ENCODE results near the gene ACO2.

Gene ACO2

GRCh38 chr22:41532908-41533825 lies 64.2 kb downstream of the ACO2 start:
- H3K27ac Mint-ChIP-seq = peak overlapping the region; percentile 55
- peaks cover 42% of the 10 kb centered on the region for H3K36me3 Mint-ChIP-seq
- H3K4me3 Mint-ChIP-seq = no peak overlapping the region
- no peaks in the 10 kb centered on the region for H3K9me3 Mint-ChIP-seq
- H3K4me1 Mint-ChIP-seq = peaks cover 20% of the 10 kb centered on the region
- no peaks in the 10 kb centered on the region for H3K27me3 Mint-ChIP-seq
- ATAC-seq = peak; percentile 79

DNA sequence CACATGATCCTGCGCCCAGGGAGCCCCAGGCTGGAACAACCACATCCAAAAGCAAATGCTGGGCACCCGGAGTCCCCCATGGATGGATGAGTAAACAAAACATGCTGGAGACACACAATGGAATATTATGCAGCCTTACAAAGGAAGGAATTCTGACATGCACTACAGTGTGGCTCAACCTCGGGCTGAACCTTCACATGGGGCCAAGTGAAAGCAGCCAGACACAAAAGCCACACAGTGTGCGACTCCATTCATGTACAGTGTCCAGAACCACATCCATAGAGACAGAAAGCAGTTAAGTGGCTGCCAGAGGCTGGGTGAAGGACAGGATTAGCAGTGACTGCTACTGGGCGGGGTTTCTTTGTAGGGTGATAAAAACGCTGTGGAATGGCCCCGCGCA lies 65.3 kb downstream of the ACO2 start:
- Mint-ChIP-seq H3K4me1 (peaks cover 17% of the 10 kb centered on the region), H3K36me3 (peaks cover 33% of the 10 kb centered on the region), H3K4me3 (no peak overlapping the region), H3K27ac (no peak overlapping the region), H3K27me3 (no peaks in the 10 kb centered on the region), H3K9me3 (no peaks in the 10 kb centered on the region)
- no peak for ATAC-seq

- peaks cover 34% of the 10 kb centered on the region for H3K36me3 Mint-ChIP-seq
- H3K27ac Mint-ChIP-seq = no peak overlapping the region
- peaks cover 22% of the 10 kb centered on the region for H3K4me1 Mint-ChIP-seq
- no peaks in the 10 kb centered on the region for H3K9me3 Mint-ChIP-seq
- H3K4me3 Mint-ChIP-seq = no peak overlapping the region
- no peak for ATAC-seq
- no peaks in the 10 kb centered on the region for H3K27me3 Mint-ChIP-seq
Observed at GRCh38 chr22:41535244-41535643, 66.3 kb downstream of the ACO2 start.

DNA sequence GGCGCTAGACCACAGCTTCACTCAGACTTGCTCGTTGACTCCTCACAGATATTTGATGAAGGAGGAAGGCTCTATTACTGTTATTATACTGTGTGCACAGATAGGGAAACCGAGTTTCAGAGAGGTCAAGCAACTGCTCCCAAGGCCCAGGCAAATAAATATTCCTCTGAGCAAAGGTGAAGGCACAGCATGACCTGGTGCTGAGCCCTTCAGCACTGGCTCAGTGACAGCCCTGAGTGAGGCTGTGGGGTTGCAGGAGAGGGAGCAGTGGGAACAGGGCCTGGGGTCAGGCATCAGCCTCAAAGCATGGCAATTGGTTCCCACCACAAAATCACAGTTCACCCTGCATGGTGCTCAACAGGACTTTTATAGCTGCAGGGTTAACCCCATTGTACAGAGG lies 68.3 kb downstream of the ACO2 start:
- peak overlapping the region; percentile 22 for H3K27ac Mint-ChIP-seq
- no peaks in the 10 kb centered on the region for H3K9me3 Mint-ChIP-seq
- ATAC-seq = no peak
- H3K4me3 Mint-ChIP-seq = no peak overlapping the region
- peaks cover 41% of the 10 kb centered on the region for H3K4me1 Mint-ChIP-seq
- no peaks in the 10 kb centered on the region for H3K27me3 Mint-ChIP-seq
- H3K36me3 Mint-ChIP-seq = peaks cover 28% of the 10 kb centered on the region

GRCh38 chr22:41538583-41538982 lies 69.7 kb downstream of the ACO2 start:
- H3K36me3 Mint-ChIP-seq = peaks cover 20% of the 10 kb centered on the region
- no peaks in the 10 kb centered on the region for H3K27me3 Mint-ChIP-seq
- H3K4me3 Mint-ChIP-seq = no peak overlapping the region
- no peak overlapping the region for H3K27ac Mint-ChIP-seq
- ATAC-seq = no peak
- no peaks in the 10 kb centered on the region for H3K9me3 Mint-ChIP-seq
- H3K4me1 Mint-ChIP-seq = peaks cover 44% of the 10 kb centered on the region

DNA sequence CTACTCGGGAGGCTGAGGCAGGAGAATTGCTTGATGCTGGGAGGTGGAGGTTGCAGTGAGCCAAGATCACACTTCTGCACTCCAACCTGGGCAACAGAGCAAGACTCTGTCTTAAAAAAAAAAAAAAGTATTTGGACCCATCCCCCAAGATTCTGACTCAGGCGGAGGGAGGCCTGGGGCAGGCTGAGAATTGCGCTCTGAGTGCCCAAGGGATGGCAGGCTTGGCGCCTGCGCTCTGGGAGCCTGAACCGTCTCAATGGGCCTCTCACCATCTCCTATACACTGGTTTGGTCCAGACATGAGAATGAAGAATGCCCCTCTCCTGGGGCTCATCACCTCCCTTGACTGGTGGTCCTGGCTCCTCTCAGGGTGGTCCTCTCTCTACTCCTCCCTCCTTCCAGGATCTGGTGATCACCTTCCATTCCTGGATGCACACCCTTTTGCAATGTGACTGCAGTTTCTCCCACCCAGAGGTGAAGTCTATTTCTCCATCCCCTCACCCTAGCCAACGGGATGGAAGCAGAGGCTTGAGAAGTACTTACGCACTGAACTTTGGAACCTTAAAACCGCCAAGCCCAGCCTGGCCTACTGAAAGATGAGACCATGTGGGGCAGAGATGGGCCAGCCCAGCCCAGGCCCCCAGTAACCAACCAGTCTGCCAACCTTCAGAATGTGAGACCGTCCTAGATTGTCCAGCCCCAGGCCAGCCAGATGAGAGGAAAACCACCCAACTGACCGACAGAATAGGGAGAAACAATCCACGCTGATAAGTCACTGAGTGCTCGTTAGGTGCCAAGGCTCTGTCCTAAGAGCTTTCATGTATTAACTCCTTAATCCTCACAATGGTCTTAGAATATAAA lies 70.5 kb downstream of the ACO2 start:
- H3K27me3 Mint-ChIP-seq = no peaks in the 10 kb centered on the region

DNA sequence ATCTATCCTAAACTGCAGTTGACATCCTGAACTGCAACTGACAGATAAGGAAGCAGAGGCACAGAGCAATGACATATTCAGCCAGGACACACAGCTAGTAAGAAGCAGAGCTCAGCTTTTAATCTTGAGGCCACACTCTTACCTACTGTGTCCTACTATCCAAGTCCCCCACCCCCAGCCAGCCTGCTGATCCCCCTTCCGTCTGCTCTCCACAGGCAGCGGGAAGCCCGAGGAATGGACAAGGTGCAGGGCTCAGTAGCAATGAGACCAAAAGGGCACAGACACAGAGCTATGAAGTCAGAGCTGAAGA lies 71.0 kb downstream of the ACO2 start:
- no peaks in the 10 kb centered on the region for H3K27me3 Mint-ChIP-seq
- H3K36me3 Mint-ChIP-seq = peaks cover 19% of the 10 kb centered on the region
- H3K4me3 Mint-ChIP-seq = no peak overlapping the region
- no peak overlapping the region for H3K27ac Mint-ChIP-seq
- H3K4me1 Mint-ChIP-seq = peaks cover 53% of the 10 kb centered on the region
- ATAC-seq = no peak
- no peaks in the 10 kb centered on the region for H3K9me3 Mint-ChIP-seq

More for the DNA sequence above, 70.5 kb downstream of the ACO2 start:
- ATAC-seq = no peak
- Mint-ChIP-seq H3K27ac (no peak overlapping the region), H3K4me1 (peaks cover 47% of the 10 kb centered on the region), H3K4me3 (no peak overlapping the region), H3K9me3 (no peaks in the 10 kb centered on the region), H3K36me3 (peaks cover 20% of the 10 kb centered on the region)

GRCh38 chr22:41540365-41540764 lies 71.4 kb downstream of the ACO2 start:
- no peak overlapping the region for H3K4me3 Mint-ChIP-seq
- no peak overlapping the region for H3K27ac Mint-ChIP-seq
- no peak for ATAC-seq
- peaks cover 15% of the 10 kb centered on the region for H3K36me3 Mint-ChIP-seq
- H3K4me1 Mint-ChIP-seq = peaks cover 53% of the 10 kb centered on the region
- H3K9me3 Mint-ChIP-seq = no peaks in the 10 kb centered on the region
- H3K27me3 Mint-ChIP-seq = no peaks in the 10 kb centered on the region

- Mint-ChIP-seq H3K27me3 (no peaks in the 10 kb centered on the region), H3K9me3 (no peaks in the 10 kb centered on the region), H3K4me1 (peaks cover 52% of the 10 kb centered on the region), H3K27ac (peak overlapping the region; percentile 8), H3K4me3 (peak overlapping the region; percentile 1), H3K36me3 (peaks cover 13% of the 10 kb centered on the region)
- no peak for ATAC-seq
Observed at GRCh38 chr22:41541484-41541883, 72.6 kb downstream of the ACO2 start.

- Mint-ChIP-seq H3K4me3 (peak overlapping the region; percentile 96), H3K27ac (peak overlapping the region; percentile 95), H3K9me3 (no peaks in the 10 kb centered on the region), H3K36me3 (peaks cover 13% of the 10 kb centered on the region), H3K4me1 (peaks cover 52% of the 10 kb centered on the region), H3K27me3 (no peaks in the 10 kb centered on the region)
- ATAC-seq = no peak
Observed at GRCh38 chr22:41542224-41542623, 73.3 kb downstream of the ACO2 start.

DNA sequence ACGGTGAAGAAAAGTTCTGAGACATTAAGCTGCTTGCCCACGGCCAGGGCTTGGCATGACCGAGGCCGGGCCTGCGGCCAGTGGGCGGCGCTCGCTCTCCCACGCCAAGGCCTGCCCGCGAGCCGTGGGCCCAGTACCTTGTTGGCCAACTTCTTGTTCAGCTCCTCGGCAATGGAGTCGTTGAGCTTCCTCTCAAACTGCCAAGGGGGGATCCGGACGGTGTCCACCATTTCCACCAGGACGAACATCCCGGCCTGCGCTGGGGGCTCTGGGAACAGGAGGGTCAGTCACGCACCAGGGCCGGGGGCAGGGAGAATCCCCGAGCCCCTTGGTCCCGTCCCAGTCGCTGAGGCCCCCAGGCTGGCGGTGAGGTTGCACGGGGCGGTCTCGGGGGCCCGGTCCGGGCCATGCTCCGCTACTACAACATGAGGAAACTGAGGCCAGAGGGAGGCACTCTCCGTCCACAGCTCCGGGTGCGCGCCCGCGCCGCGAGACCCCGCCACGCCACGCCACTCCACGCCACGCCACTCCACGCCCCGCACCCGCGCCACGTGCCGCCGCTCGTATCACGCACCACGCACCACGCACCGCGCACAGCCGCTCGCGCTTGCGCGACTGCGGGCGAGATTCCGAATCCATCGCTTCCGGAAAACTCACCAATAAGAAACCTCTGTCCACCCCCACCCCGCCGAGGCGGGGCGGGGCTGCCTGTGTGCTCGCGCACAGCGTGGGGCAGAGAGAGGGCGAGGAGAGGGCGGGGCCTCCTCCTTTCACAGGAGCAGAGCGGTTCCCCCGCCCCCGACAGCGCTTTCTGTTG lies 75.1 kb downstream of the ACO2 start, which contains the start of gene POLR3H:
POLR3H (minus strand) TSS at position 617 of the 817 bp plus-strand sequence; CDS start at position 248, 369 bp downstream.
- Mint-ChIP-seq H3K27ac (peak within 1 kb of the TSS; percentile 95), H3K36me3 (peaks cover 13% of the 10 kb centered on the region), H3K4me1 (peaks cover 52% of the 10 kb centered on the region), H3K27me3 (no peaks in the 10 kb centered on the region), H3K9me3 (no peaks in the 10 kb centered on the region), H3K4me3 (peak within 1 kb of the TSS; percentile 96)
- ATAC-seq = peak; percentile 99

DNA sequence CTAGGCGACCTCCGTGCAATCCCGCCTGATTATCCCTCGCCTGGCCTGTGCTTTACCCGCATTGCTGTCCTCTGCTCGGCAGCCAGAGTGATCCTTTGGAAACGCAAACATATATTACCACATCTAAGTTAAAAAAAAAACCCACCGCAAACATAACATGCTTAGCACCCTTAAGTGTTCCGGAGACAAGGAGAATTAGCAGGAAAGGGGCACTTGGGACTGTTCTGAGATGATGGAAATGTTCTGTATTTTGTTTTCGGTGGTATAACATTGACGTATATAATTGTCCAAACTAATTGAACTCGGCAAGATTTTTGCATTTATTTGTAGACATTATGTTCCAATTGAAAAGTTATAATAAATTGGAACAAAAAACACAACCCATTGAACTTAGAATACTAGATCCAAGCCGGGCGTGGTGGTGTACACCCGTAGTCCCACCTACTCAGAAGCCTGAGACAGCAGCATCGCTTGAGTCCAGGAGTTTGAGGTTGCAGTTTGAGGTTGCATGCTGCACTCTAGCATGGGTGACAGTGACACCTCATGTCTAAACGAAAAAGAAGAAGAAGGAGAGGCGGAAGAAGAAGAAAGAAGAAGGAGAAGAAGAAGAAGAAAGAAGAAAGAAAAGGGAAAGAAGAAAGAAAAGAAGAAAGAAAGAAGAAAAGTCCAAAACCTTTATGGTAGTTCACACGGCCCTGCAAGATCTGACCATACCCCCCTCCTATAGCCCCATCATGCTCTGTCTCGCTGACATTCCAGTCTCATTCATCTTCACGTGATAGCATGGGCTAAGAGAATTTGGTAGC lies 76.0 kb downstream of the ACO2 start:
- H3K27ac Mint-ChIP-seq = peak overlapping the region; percentile 95
- peak overlapping the region; percentile 96 for H3K4me3 Mint-ChIP-seq
- peaks cover 7% of the 10 kb centered on the region for H3K36me3 Mint-ChIP-seq
- H3K27me3 Mint-ChIP-seq = no peaks in the 10 kb centered on the region
- peaks cover 51% of the 10 kb centered on the region for H3K4me1 Mint-ChIP-seq
- no peaks in the 10 kb centered on the region for H3K9me3 Mint-ChIP-seq
- peak; percentile 31 for ATAC-seq

DNA sequence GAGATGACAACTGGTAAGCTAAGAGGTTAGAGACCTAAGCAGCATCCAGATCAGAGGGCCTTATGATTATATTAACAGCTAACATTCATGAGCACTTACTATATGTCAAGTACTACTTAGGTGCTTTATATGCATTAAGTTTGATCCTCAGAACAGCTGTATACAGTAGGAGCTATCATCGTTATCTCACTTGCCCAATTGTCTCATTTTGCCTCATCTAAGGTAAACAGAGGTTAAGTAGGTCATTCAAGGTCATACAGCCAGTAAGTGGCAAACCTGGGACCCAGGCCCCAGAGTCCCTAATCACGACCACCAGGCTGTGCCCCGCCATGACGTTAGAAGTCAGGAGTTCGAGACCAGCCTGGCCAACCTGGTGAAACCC lies 79.9 kb downstream of the ACO2 start:
- H3K27ac Mint-ChIP-seq = no peak overlapping the region
- H3K27me3 Mint-ChIP-seq = peaks cover 8% of the 10 kb centered on the region
- H3K4me1 Mint-ChIP-seq = peaks cover 19% of the 10 kb centered on the region
- H3K36me3 Mint-ChIP-seq = no peaks in the 10 kb centered on the region
- ATAC-seq = no peak
- H3K4me3 Mint-ChIP-seq = no peak overlapping the region
- no peaks in the 10 kb centered on the region for H3K9me3 Mint-ChIP-seq

DNA sequence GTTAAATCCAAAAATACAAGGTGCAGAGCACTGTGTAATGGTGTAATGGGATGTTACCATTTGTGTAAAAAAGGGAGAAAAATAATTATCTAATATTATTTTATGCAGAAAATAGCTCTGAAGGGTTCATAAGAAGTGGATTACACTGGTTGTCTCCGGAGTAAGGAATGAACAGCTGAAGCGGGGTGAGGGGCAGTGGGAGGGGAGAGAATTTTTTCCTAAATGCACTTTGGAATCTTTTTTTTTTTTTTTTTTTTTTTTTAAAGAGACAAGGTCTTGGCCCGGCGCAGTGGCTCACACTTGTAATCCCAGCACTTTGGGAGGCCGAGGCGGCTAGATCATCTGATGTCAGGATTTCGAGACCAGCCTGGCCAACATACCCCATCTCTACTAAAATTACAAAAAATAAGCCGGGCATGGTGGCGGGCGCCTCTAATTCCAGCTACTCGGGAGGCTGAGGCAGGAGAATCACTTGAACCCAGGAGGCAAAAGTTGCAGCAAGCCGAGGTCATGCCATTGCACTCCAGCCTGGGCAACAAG lies 82.1 kb downstream of the ACO2 start:
- Mint-ChIP-seq H3K4me3 (no peak overlapping the region), H3K27me3 (peaks cover 24% of the 10 kb centered on the region), H3K4me1 (peaks cover 7% of the 10 kb centered on the region), H3K36me3 (no peaks in the 10 kb centered on the region), H3K9me3 (no peaks in the 10 kb centered on the region), H3K27ac (no peak overlapping the region)
- no peak for ATAC-seq
